Neural cell (in vitro differentiated cells): ENCODE results near the gene OBSCN. TPM values are rescaled to one million over a fixed set of nuclear protein-coding genes. Genes with fewer than 3 reads are reported as not detected.

Experiments used
- H2AFZ ChIP-seq: fragments of 200-600, 300-800 bp; sonication (generic), shearing (Covaris generic); 2 replicates; pipeline ENCODE4 v1.6.0; 2014; ENCODE audit warnings: low read depth, mild to moderate bottlenecking, antibody characterized with exemption, low read length, moderate library complexity
- H3F3A ChIP-seq: fragments of 200-600 bp; shearing (Covaris generic); 2 replicates; pipeline ENCODE4 v1.6.1; 2016; ENCODE audit warnings: mild to moderate bottlenecking, moderate library complexity, mixed read lengths, antibody characterized with exemption, low read length; ENCODE audit not compliant: insufficient read depth, poor library complexity, severe bottlenecking
- H3K27ac ChIP-seq: fragments of 200-600, 300-800 bp; sonication (generic), shearing (Covaris generic); 2 replicates; pipeline ENCODE4 v1.5.1; 2014; ENCODE audit warnings: mild to moderate bottlenecking, low read length, moderate library complexity
- H3K27me3 ChIP-seq: fragments of 300-800, 200-600 bp; sonication (generic), shearing (Covaris generic); 2 replicates; pipeline ENCODE4 v1.6.0; 2014; ENCODE audit warnings: mild to moderate bottlenecking, low read depth, low read length, moderate library complexity; ENCODE audit not compliant: insufficient read depth
- H3K36me3 ChIP-seq: fragments of 300-800, 200-600 bp; sonication (generic), shearing (Covaris generic); 2 replicates; pipeline ENCODE4 v1.5.1; 2014; ENCODE audit warnings: mild to moderate bottlenecking, antibody characterized with exemption, low read length, moderate library complexity; ENCODE audit not compliant: insufficient read depth
- H3K4me2 ChIP-seq: fragments of 300-800, 200-600 bp; sonication (generic), shearing (Covaris generic); 2 replicates; pipeline ENCODE4 v1.6.0; 2014; ENCODE audit warnings: mild to moderate bottlenecking, low read length
- H3K4me3 ChIP-seq: fragments of 300-800, 200-600 bp; sonication (generic), shearing (Covaris generic); 2 replicates; pipeline ENCODE4 v1.5.1; 2014; ENCODE audit warnings: mild to moderate bottlenecking, low read length, moderate library complexity
- H3K79me2 ChIP-seq: fragments of 200-600 bp; shearing (Covaris generic); replicated peaks from 2 replicates; pipeline ENCODE4 v1.6.0; 2014; ENCODE audit warnings: mild to moderate bottlenecking, low read length, moderate library complexity; ENCODE audit not compliant: insufficient read depth
- H3K9ac ChIP-seq: fragments of 300-800, 200-600 bp; sonication (generic), shearing (Covaris generic); 2 replicates; pipeline ENCODE4 v1.6.1; 2016; ENCODE audit warnings: mild to moderate bottlenecking, low read length, mixed read lengths
- H3K9me2 ChIP-seq: fragments of 200-600 bp; shearing (Covaris generic); 2 replicates; pipeline ENCODE4 v1.6.1; 2016; ENCODE audit warnings: mild to moderate bottlenecking, low read length, mixed read lengths; ENCODE audit not compliant: insufficient read depth
- H3K9me3 ChIP-seq: fragments of 200-600, 300-800 bp; sonication (generic), shearing (Covaris generic); 2 replicates; pipeline ENCODE4 v1.6.1; 2016; ENCODE audit warnings: mild to moderate bottlenecking, mixed run types, low read length, moderate library complexity, mixed read lengths
- H4K20me1 ChIP-seq: fragments of 200-600 bp; shearing (Covaris generic); 2 replicates; pipeline ENCODE4 v1.6.1; 2016; ENCODE audit warnings: mild to moderate bottlenecking, mixed run types; ENCODE audit not compliant: insufficient read depth
- EP300 ChIP-seq: fragments of 450-650 bp; conservative IDR thresholded peaks from 2 replicates; pipeline ENCODE4 v1.6.1; 2014; ENCODE audit warnings: antibody characterized with exemption, mild to moderate bottlenecking, moderate library complexity; ENCODE audit not compliant: poor library complexity, severe bottlenecking
- EZH2 ChIP-seq: fragments of 200-600, 300-800 bp; shearing (Covaris generic), sonication (generic); IDR thresholded peaks from 2 replicates; pipeline ENCODE4 v1.6.1; 2014; ENCODE audit warnings: antibody characterized with exemption, low read length, borderline replicate concordance, mild to moderate bottlenecking; ENCODE audit not compliant: insufficient read depth, poor library complexity, severe bottlenecking
- MXI1 ChIP-seq: fragments of 450-650 bp; conservative IDR thresholded peaks from 2 replicates; pipeline ENCODE4 v1.6.1; 2014; ENCODE audit warnings: antibody characterized with exemption, mild to moderate bottlenecking; ENCODE audit not compliant: poor library complexity, severe bottlenecking
- POLR2AphosphoS5 ChIP-seq: IDR thresholded peaks from 2 replicates; pipeline ENCODE4 v1.6.1; 2012
- RAD21 ChIP-seq: fragments of 450-650 bp; conservative IDR thresholded peaks from 2 replicates; pipeline ENCODE4 v1.6.1; 2014; ENCODE audit warnings: antibody characterized with exemption, mild to moderate bottlenecking, moderate library complexity
- SMC3 ChIP-seq: fragments of 450-650 bp; conservative IDR thresholded peaks from 2 replicates; pipeline ENCODE4 v1.6.1; 2014; ENCODE audit warnings: antibody characterized with exemption, mild to moderate bottlenecking, moderate library complexity; ENCODE audit not compliant: poor library complexity
- TAF1 ChIP-seq: IDR thresholded peaks from 2 replicates; pipeline ENCODE4 v1.6.1; 2012; ENCODE audit warnings: low read depth
- polyA plus RNA-seq: library from polyadenylated mRNA; depleted of rRNA; stranded (reverse); fragments of >200 nt; gene quantifications from 2 replicates; pipeline ENCODE4 v1.2.3, GENCODE V29; 2014
- TF ChIP-seq, protein P1 (sequence below): fragments of 450-650 bp; IDR thresholded peaks from 2 replicates; pipeline ENCODE4 v1.5.1; 2014; ENCODE audit warnings: antibody characterized with exemption, mild to moderate bottlenecking, moderate library complexity; ENCODE audit not compliant: poor library complexity, severe bottlenecking
- TF ChIP-seq, protein P2 (sequence below): IDR thresholded peaks from 2 replicates; pipeline ENCODE4 v1.6.1; 2012; ENCODE audit warnings: borderline replicate concordance

OBSCN gene
- polyA plus RNA-seq, 1 donor from 2014 or later = 7.2 TPM

DNA sequence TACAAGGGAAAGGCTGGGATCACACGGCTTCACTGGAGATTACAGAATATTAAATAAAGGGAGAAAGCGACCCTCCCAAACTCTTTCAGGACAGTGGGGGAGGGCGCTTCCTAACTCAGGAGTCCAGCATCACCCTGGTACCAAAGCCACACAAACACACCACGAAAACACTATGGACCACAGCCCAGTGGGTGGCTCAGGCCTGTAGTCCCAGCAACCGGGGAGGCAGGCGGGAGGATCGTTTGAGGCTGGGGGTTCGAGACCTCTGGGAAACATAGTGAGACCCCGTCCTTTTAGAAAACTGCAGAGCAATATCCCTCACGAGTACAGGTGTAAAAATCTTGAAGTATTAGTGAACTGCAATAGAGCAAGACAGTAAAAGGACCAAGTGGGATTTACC lies 182.8 kb downstream of the OBSCN start:
- H3K9me2 ChIP-seq = no peaks in the 10 kb centered on the region
- TF ChIP-seq, protein P1, sequence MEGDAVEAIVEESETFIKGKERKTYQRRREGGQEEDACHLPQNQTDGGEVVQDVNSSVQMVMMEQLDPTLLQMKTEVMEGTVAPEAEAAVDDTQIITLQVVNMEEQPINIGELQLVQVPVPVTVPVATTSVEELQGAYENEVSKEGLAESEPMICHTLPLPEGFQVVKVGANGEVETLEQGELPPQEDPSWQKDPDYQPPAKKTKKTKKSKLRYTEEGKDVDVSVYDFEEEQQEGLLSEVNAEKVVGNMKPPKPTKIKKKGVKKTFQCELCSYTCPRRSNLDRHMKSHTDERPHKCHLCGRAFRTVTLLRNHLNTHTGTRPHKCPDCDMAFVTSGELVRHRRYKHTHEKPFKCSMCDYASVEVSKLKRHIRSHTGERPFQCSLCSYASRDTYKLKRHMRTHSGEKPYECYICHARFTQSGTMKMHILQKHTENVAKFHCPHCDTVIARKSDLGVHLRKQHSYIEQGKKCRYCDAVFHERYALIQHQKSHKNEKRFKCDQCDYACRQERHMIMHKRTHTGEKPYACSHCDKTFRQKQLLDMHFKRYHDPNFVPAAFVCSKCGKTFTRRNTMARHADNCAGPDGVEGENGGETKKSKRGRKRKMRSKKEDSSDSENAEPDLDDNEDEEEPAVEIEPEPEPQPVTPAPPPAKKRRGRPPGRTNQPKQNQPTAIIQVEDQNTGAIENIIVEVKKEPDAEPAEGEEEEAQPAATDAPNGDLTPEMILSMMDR = no peak
- no peak for TF ChIP-seq RAD21
- TF ChIP-seq EZH2 = no peak
- TF ChIP-seq SMC3 = no peak
- no peak for TF ChIP-seq POLR2AphosphoS5
- TF ChIP-seq MXI1 = no peak
- TF ChIP-seq, protein P2, sequence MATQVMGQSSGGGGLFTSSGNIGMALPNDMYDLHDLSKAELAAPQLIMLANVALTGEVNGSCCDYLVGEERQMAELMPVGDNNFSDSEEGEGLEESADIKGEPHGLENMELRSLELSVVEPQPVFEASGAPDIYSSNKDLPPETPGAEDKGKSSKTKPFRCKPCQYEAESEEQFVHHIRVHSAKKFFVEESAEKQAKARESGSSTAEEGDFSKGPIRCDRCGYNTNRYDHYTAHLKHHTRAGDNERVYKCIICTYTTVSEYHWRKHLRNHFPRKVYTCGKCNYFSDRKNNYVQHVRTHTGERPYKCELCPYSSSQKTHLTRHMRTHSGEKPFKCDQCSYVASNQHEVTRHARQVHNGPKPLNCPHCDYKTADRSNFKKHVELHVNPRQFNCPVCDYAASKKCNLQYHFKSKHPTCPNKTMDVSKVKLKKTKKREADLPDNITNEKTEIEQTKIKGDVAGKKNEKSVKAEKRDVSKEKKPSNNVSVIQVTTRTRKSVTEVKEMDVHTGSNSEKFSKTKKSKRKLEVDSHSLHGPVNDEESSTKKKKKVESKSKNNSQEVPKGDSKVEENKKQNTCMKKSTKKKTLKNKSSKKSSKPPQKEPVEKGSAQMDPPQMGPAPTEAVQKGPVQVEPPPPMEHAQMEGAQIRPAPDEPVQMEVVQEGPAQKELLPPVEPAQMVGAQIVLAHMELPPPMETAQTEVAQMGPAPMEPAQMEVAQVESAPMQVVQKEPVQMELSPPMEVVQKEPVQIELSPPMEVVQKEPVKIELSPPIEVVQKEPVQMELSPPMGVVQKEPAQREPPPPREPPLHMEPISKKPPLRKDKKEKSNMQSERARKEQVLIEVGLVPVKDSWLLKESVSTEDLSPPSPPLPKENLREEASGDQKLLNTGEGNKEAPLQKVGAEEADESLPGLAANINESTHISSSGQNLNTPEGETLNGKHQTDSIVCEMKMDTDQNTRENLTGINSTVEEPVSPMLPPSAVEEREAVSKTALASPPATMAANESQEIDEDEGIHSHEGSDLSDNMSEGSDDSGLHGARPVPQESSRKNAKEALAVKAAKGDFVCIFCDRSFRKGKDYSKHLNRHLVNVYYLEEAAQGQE = no peak
- TF ChIP-seq EP300 = no peak
- TF ChIP-seq TAF1 = no peak

DNA sequence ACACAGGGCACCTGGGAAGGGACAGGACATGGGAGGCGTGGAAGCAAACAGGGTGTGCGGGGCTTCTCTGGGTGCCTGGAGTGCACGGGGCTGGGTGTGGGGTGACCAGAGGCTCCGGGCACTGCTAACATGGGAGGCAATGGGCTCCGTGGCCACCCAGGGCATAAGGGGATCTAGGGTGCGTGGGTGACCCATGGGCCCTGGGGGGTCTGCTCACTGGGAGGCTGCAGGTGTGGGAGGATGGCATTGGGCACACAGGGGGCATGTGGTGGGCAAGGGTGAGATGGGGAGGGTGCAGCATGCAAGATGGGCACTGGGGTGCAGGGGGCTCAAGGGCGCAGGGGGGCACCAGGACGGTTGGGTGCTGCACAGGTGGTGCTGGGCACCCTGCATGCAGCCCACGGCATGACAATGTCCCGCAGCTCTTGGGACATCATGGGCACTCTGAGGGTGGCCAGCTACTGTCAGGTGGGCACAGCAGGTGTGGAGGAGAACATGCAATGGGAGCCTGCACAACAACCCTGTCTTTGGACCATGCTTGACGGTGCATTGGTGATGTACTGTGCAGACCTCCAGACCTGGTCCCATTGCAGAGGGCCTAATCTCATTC lies 183.7 kb downstream of the OBSCN start:
- no peaks in the 10 kb centered on the region for H4K20me1 ChIP-seq
- H2AFZ ChIP-seq = no peak overlapping the region
- H3K4me3 ChIP-seq = no peak overlapping the region
- no peaks in the 10 kb centered on the region for H3K36me3 ChIP-seq
- no peak overlapping the region for H3K9ac ChIP-seq
- no peak overlapping the region for H3K4me2 ChIP-seq
- no peaks in the 10 kb centered on the region for H3K79me2 ChIP-seq
- H3K27me3 ChIP-seq = no peaks in the 10 kb centered on the region
- no peak overlapping the region for H3K27ac ChIP-seq
- H3F3A ChIP-seq = no peaks in the 10 kb centered on the region
- no peaks in the 10 kb centered on the region for H3K9me2 ChIP-seq
- no peaks in the 10 kb centered on the region for H3K9me3 ChIP-seq
- TF ChIP-seq EZH2 (no peak), MXI1 (no peak), SMC3 (no peak)
- TF ChIP-seq, protein P2 = no peak

More for the DNA sequence above, 182.8 kb downstream of the OBSCN start:
- no peak overlapping the region for H3K4me3 ChIP-seq
- H3K4me2 ChIP-seq = no peak overlapping the region
- no peak overlapping the region for H2AFZ ChIP-seq
- no peaks in the 10 kb centered on the region for H3K36me3 ChIP-seq
- no peak overlapping the region for H3K9ac ChIP-seq
- H3F3A ChIP-seq = no peaks in the 10 kb centered on the region
- no peak overlapping the region for H3K27ac ChIP-seq
- no peaks in the 10 kb centered on the region for H3K79me2 ChIP-seq
- H4K20me1 ChIP-seq = no peaks in the 10 kb centered on the region
- no peaks in the 10 kb centered on the region for H3K9me3 ChIP-seq
- H3K27me3 ChIP-seq = no peaks in the 10 kb centered on the region
